ENCODE measurements around the gene PFKP. TPM values are rescaled to one million over a fixed set of nuclear protein-coding genes. Genes with fewer than 3 reads are reported as not detected.
"Not testable (repeated sequence)": the region's sequence is repeated elsewhere in the genome, so short reads cannot be mapped to it uniquely, and the experiment has no call there.

The PFKP gene
- total RNA-seq, 3 donors from 2014 or later = 76.1 to 117 (median 100) TPM

DNA sequence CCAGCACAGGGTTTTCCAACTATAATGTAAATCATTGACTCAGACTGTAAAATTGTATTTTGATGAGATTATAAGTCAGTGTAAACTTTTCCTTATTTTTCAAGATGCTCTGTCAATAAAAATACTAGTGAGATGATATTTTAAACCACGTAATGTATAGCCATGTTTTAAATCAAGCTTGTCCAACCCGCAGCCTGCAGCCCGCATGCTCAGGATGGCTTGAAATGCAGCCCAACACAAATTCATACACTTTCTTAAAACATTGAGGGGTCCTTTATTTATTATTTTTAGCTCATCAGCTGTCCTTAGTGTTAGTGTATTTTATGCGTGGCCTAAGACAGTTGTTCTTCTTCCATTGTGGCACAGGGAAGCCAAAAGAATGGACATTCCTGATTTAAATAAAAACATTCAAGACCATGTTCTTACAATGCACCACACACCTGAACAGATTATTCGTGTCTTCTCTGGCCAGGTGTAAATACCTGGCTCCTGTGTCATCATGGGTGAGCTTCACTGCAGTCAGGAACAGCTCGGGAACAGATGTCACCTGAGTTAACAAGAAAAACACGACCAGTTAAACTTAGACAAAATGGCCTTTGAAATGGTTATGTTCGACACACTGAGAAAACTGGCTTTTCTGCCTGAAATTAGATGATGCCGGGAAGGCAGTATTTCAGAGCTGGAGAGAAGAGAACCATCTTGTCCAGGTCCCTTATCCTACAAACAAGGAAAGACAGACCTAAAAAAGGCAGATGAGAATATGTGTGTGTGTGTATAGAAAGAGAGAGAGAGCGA lies 99.3 kb downstream of the PFKP start:
- H3K4me3 ChIP-seq = no peak overlapping the region
- DNase-seq (no peak), ATAC-seq (no peak)
- no peaks in the 10 kb centered on the region for H3K9me3 ChIP-seq
- no peaks in the 10 kb centered on the region for H3K36me3 ChIP-seq (ENCODE audit: low read depth)
- TF ChIP-seq, protein P1, sequence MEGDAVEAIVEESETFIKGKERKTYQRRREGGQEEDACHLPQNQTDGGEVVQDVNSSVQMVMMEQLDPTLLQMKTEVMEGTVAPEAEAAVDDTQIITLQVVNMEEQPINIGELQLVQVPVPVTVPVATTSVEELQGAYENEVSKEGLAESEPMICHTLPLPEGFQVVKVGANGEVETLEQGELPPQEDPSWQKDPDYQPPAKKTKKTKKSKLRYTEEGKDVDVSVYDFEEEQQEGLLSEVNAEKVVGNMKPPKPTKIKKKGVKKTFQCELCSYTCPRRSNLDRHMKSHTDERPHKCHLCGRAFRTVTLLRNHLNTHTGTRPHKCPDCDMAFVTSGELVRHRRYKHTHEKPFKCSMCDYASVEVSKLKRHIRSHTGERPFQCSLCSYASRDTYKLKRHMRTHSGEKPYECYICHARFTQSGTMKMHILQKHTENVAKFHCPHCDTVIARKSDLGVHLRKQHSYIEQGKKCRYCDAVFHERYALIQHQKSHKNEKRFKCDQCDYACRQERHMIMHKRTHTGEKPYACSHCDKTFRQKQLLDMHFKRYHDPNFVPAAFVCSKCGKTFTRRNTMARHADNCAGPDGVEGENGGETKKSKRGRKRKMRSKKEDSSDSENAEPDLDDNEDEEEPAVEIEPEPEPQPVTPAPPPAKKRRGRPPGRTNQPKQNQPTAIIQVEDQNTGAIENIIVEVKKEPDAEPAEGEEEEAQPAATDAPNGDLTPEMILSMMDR (IDR thresholded peaks at IDR 0.05) = no peak
- intact Hi-C loops (cut with DNase I, micrococcal nuclease) = no loop called here
- peaks cover 5% of the 10 kb centered on the region for H3K4me1 ChIP-seq (ENCODE audit: low read depth)

DNA sequence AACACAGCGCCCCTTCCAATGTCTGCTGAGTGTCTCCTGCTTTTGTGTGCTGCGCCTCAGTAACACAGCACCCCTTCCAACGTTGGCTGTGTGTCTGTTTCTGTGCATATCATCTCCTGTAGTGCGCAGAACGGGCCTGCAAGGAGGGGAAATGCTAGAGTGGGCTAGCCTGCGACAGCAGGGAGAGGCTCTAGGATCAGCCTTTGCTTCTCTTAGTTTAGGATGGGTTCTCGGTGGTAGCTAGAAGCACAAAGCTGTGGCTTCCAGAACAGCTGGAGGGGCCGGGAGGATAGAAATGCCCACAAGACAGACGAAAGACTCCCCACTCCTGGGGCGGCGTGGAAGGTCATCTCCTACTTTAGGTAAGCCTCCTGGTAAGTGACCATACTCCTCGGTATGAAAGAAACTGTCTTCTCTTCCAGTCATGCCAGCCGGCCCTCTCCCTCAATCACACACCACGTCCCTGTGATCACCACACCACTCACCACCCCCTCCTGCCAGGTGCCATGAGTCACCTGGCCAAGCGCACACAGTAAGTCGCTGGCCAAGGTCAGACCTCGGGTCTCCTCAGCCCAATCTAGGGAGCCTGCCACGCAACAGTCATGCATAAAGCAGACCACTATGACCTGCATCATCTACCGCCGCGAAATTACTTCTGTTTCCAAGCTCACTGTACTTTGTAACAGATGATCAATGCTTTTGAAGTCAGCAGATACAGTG lies 100.4 kb downstream of the PFKP start:
- ATAC-seq = no peak
- intact Hi-C loops (cut with DNase I, micrococcal nuclease) = no loop called here
- TF ChIP-seq, protein P1 (IDR thresholded peaks at IDR 0.05) = no peak
- Histone ChIP-seq H3K4me3 (no peak overlapping the region), H3K36me3 (ENCODE audit: low read depth) (no peaks in the 10 kb centered on the region), H3K4me1 (ENCODE audit: low read depth) (peaks cover 8% of the 10 kb centered on the region), H3K9me3 (no peaks in the 10 kb centered on the region)
- no peak for DNase-seq

GRCh38 chr10:3169271-3169670 lies 101.9 kb downstream of the PFKP start:
- TF ChIP-seq, protein P1 (IDR thresholded peaks at IDR 0.05) = no peak
- Histone ChIP-seq H3K36me3 (ENCODE audit: low read depth) (no peaks in the 10 kb centered on the region), H3K4me1 (ENCODE audit: low read depth) (peaks cover 8% of the 10 kb centered on the region), H3K4me3 (no peak overlapping the region), H3K9me3 (no peaks in the 10 kb centered on the region)
- intact Hi-C loops (cut with DNase I, micrococcal nuclease) = no loop called here
- no peak for ATAC-seq
- DNase-seq = no peak

DNA sequence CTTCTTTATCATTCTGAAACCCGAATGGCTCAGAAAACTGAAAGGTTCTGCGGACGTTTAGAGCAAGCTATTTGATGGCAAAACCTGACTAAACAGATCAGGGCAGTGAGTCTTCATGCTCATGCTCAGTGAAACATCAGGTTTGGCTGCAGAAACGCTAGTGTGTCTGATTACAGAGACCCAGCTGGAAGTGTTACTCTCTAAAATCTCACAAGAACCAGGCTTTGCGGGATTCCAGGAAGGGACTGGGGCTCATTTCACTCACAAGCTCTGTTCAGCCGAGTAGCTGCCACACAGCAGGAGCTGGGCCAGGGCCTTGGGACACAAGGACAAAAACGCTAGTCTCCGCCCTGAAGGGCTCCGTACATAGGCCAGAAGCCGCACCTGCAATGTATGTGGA lies 102.3 kb downstream of the PFKP start:
- no peak overlapping the region for H3K4me3 ChIP-seq
- DNase-seq (no peak), ATAC-seq (no peak)
- peaks cover 8% of the 10 kb centered on the region for H3K4me1 ChIP-seq (ENCODE audit: low read depth)
- H3K9me3 ChIP-seq = no peaks in the 10 kb centered on the region
- intact Hi-C loops (cut with DNase I, micrococcal nuclease) = no loop called here
- H3K36me3 ChIP-seq (ENCODE audit: low read depth) = no peaks in the 10 kb centered on the region
- TF ChIP-seq, protein P1 (IDR thresholded peaks at IDR 0.05) = no peak

GRCh38 chr10:3171488-3171887 lies 104.1 kb downstream of the PFKP start:
- H3K9me3 ChIP-seq; ATAC-seq; H3K36me3 ChIP-seq (ENCODE audit: low read depth); H3K4me3 ChIP-seq; H3K4me1 ChIP-seq (ENCODE audit: low read depth); intact Hi-C loops (cut with DNase I, micrococcal nuclease): not testable (repeated sequence)
- peak in 1 of 3 donors; percentile 31 for DNase-seq

GRCh38 chr10:3172081-3172445 lies 104.7 kb downstream of the PFKP start:
- peak; percentile 0 for ATAC-seq
- no peak for DNase-seq
- no peaks in the 10 kb centered on the region for H3K36me3 ChIP-seq (ENCODE audit: low read depth)
- no peaks in the 10 kb centered on the region for H3K9me3 ChIP-seq
- peaks cover 8% of the 10 kb centered on the region for H3K4me1 ChIP-seq (ENCODE audit: low read depth)
- TF ChIP-seq, protein P1 (IDR thresholded peaks at IDR 0.05) = no peak
- intact Hi-C loops (cut with DNase I, micrococcal nuclease) = no loop called here
- H3K4me3 ChIP-seq = peak overlapping the region; percentile 36
